ENCODE measurements around the gene EPS15.

The EPS15 gene

GRCh38 chr1:51519865-51520699, 1.0 kb upstream of the EPS15 start:
- H3K27ac ChIP-seq (ENCODE audit: low read length), result no peak overlapping the region
- H3K4me1 ChIP-seq (ENCODE audit: control insufficient read depth, low read depth, low read length), result peaks cover 13% of the 10 kb centered on the region
- no peaks in the 10 kb centered on the region for H3K27me3 ChIP-seq (ENCODE audit: control insufficient read depth, insufficient read depth, low read length)
- no peak overlapping the region for H3K4me3 ChIP-seq (ENCODE audit: low read length)
- no peak overlapping the region for H3K9ac ChIP-seq (ENCODE audit: low read length)
- no peaks in the 10 kb centered on the region for H3K9me3 ChIP-seq (ENCODE audit: control insufficient read depth, low read depth, low read length)
- no peaks in the 10 kb centered on the region for H3K36me3 ChIP-seq (ENCODE audit: control insufficient read depth, low read depth, low read length)

GRCh38 chr1:51518586-51519047, 449 bp downstream of the EPS15 start:
- H3K9ac ChIP-seq (ENCODE audit: low read length), result peak overlapping the region; percentile 71
- H3K4me1 ChIP-seq (ENCODE audit: control insufficient read depth, low read depth, low read length), result peaks cover 13% of the 10 kb centered on the region
- H3K27me3 ChIP-seq (ENCODE audit: control insufficient read depth, insufficient read depth, low read length), result no peaks in the 10 kb centered on the region
- no peaks in the 10 kb centered on the region for H3K9me3 ChIP-seq (ENCODE audit: control insufficient read depth, low read depth, low read length)
- H3K4me3 ChIP-seq (ENCODE audit: low read length), result peak overlapping the region; percentile 96
- no peak overlapping the region for H3K27ac ChIP-seq (ENCODE audit: low read length)
- no peaks in the 10 kb centered on the region for H3K36me3 ChIP-seq (ENCODE audit: control insufficient read depth, low read depth, low read length)

GRCh38 chr1:51518033-51518585, 957 bp downstream of the EPS15 start:
- H3K36me3 ChIP-seq (ENCODE audit: control insufficient read depth, low read depth, low read length), result no peaks in the 10 kb centered on the region
- H3K9me3 ChIP-seq (ENCODE audit: control insufficient read depth, low read depth, low read length), result no peaks in the 10 kb centered on the region
- H3K27ac ChIP-seq (ENCODE audit: low read length), result no peak overlapping the region
- no peaks in the 10 kb centered on the region for H3K27me3 ChIP-seq (ENCODE audit: control insufficient read depth, insufficient read depth, low read length)
- H3K9ac ChIP-seq (ENCODE audit: low read length), result peak overlapping the region; percentile 71
- H3K4me1 ChIP-seq (ENCODE audit: control insufficient read depth, low read depth, low read length), result peaks cover 13% of the 10 kb centered on the region
- H3K4me3 ChIP-seq (ENCODE audit: low read length), result peak overlapping the region; percentile 96

DNA sequence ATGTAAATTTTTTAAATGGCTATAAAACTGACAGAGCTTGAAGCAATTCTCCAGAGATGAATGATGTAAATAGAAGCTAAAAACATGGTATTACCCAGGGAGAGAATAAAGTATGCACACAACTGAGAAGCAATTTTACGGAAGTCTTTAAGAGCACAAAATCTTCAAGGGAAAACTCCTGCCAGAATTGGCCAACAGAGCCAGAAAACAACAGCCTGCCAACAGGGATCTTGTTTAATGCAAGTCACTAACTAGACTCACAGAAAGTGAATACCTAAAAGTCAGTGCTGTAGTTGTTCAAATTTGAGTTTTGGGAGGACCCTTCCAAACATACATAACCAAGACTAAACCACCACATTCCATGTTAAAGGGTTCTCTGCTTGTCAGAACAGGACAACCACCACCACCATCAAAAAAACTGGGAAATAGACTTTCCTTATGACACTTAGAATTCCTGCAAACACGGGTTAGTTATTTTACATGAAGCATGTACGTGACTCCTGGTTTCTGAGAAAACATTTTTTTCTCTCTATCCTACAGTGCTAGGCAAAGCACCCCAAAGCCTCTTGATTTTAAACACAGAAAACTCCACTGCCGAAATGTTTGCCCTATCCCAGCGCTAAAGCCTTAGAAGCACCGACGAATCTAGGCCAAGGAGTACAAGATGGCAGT, 1.6 kb downstream of the EPS15 start:
- no peak overlapping the region for H3K27ac ChIP-seq (ENCODE audit: low read length)
- H3K36me3 ChIP-seq (ENCODE audit: control insufficient read depth, low read depth, low read length), result no peaks in the 10 kb centered on the region
- H3K27me3 ChIP-seq (ENCODE audit: control insufficient read depth, insufficient read depth, low read length), result no peaks in the 10 kb centered on the region
- peaks cover 13% of the 10 kb centered on the region for H3K4me1 ChIP-seq (ENCODE audit: control insufficient read depth, low read depth, low read length)
- H3K9ac ChIP-seq (ENCODE audit: low read length), result peak overlapping the region; percentile 71
- H3K9me3 ChIP-seq (ENCODE audit: control insufficient read depth, low read depth, low read length), result no peaks in the 10 kb centered on the region
- peak overlapping the region; percentile 96 for H3K4me3 ChIP-seq (ENCODE audit: low read length)

- H3K27ac ChIP-seq (ENCODE audit: low read length), result no peak overlapping the region
- no peak overlapping the region for H3K9ac ChIP-seq (ENCODE audit: low read length)
- H3K4me3 ChIP-seq (ENCODE audit: low read length), result no peak overlapping the region
Observed at GRCh38 chr1:51516649-51517158, 2.4 kb downstream of the EPS15 start.

GRCh38 chr1:51515982-51516648, 3.0 kb downstream of the EPS15 start:
- H3K27ac ChIP-seq (ENCODE audit: low read length), result no peak overlapping the region
- H3K9me3 ChIP-seq (ENCODE audit: control insufficient read depth, low read depth, low read length), result no peaks in the 10 kb centered on the region
- H3K9ac ChIP-seq (ENCODE audit: low read length), result no peak overlapping the region
- peaks cover 13% of the 10 kb centered on the region for H3K4me1 ChIP-seq (ENCODE audit: control insufficient read depth, low read depth, low read length)
- H3K4me3 ChIP-seq (ENCODE audit: low read length), result no peak overlapping the region
- no peaks in the 10 kb centered on the region for H3K36me3 ChIP-seq (ENCODE audit: control insufficient read depth, low read depth, low read length)
- no peaks in the 10 kb centered on the region for H3K27me3 ChIP-seq (ENCODE audit: control insufficient read depth, insufficient read depth, low read length)

More at GRCh38 chr1:51516649-51517158, 2.4 kb downstream of the EPS15 start:
- H3K4me1 ChIP-seq (ENCODE audit: control insufficient read depth, low read depth, low read length), result peaks cover 13% of the 10 kb centered on the region
- H3K36me3 ChIP-seq (ENCODE audit: control insufficient read depth, low read depth, low read length), result no peaks in the 10 kb centered on the region
- H3K9me3 ChIP-seq (ENCODE audit: control insufficient read depth, low read depth, low read length), result no peaks in the 10 kb centered on the region
- no peaks in the 10 kb centered on the region for H3K27me3 ChIP-seq (ENCODE audit: control insufficient read depth, insufficient read depth, low read length)

DNA sequence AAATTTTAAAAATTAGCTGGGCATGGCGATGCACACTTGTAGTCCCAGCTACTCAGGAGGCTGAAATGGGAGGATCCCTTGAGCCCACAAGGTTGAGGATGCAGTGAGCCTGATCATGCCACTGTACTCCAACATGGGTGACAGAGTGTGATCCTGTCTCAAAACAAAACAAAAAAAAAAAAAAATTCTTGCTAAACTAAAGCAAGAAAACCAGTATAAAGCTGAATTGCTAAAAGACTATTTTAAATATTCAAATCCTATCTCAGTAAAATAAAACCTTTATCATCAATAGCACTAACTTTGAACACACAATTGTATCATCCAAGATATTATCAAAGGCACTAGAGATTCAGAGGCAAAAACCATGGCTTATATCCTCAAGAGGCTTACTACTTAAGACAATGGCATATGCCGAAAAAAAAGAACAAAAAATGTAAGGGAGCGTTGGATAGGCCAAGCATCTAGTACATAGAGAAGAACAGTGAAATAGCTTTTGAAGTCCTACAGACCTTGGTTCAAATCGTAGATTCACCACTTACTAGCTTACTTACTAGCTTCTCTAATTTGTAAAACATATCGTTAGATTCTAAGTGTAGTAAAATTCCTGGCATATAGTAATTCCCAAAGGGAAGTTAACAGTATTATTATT, 3.6 kb downstream of the EPS15 start:
- no peak overlapping the region for H3K27ac ChIP-seq (ENCODE audit: low read length)
- H3K4me1 ChIP-seq (ENCODE audit: control insufficient read depth, low read depth, low read length), result peaks cover 13% of the 10 kb centered on the region
- H3K4me3 ChIP-seq (ENCODE audit: low read length), result no peak overlapping the region
- no peaks in the 10 kb centered on the region for H3K9me3 ChIP-seq (ENCODE audit: control insufficient read depth, low read depth, low read length)
- no peaks in the 10 kb centered on the region for H3K36me3 ChIP-seq (ENCODE audit: control insufficient read depth, low read depth, low read length)
- H3K27me3 ChIP-seq (ENCODE audit: control insufficient read depth, insufficient read depth, low read length), result no peaks in the 10 kb centered on the region
- H3K9ac ChIP-seq (ENCODE audit: low read length), result no peak overlapping the region

DNA sequence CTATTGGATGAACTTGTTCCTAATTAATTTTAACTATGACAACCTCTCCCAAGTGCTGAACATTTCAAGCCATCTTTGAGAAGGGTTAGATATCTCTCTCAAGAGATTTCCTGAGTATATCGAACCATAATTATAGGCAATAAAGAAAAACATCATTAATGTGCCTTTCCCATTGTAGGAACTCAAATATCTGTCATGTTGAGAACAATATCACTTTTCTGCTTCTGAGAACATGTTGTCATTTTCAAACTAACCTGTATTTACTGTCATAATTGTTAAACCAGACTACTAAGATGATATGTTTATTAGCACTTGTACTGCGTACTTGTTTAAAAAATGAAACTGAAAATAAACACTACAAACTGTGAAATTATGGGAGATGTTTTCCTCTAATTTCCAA, 4.3 kb downstream of the EPS15 start:
- H3K27ac ChIP-seq (ENCODE audit: low read length), result no peak overlapping the region
- peaks cover 13% of the 10 kb centered on the region for H3K4me1 ChIP-seq (ENCODE audit: control insufficient read depth, low read depth, low read length)
- H3K36me3 ChIP-seq (ENCODE audit: control insufficient read depth, low read depth, low read length), result no peaks in the 10 kb centered on the region
- H3K4me3 ChIP-seq (ENCODE audit: low read length), result no peak overlapping the region
- no peak overlapping the region for H3K9ac ChIP-seq (ENCODE audit: low read length)
- H3K9me3 ChIP-seq (ENCODE audit: control insufficient read depth, low read depth, low read length), result no peaks in the 10 kb centered on the region
- no peaks in the 10 kb centered on the region for H3K27me3 ChIP-seq (ENCODE audit: control insufficient read depth, insufficient read depth, low read length)

GRCh38 chr1:51512606-51513005, 6.5 kb downstream of the EPS15 start:
- Histone ChIP-seq H3K36me3 (ENCODE audit: control insufficient read depth, low read depth, low read length) (no peaks in the 10 kb centered on the region), H3K9ac (ENCODE audit: low read length) (no peak overlapping the region), H3K27ac (ENCODE audit: low read length) (no peak overlapping the region), H3K27me3 (ENCODE audit: control insufficient read depth, insufficient read depth, low read length) (no peaks in the 10 kb centered on the region), H3K4me3 (ENCODE audit: low read length) (no peak overlapping the region), H3K4me1 (ENCODE audit: control insufficient read depth, low read depth, low read length) (peaks cover 10% of the 10 kb centered on the region), H3K9me3 (ENCODE audit: control insufficient read depth, low read depth, low read length) (no peaks in the 10 kb centered on the region)

GRCh38 chr1:51512120-51512519, 6.9 kb downstream of the EPS15 start:
- Histone ChIP-seq H3K36me3 (ENCODE audit: control insufficient read depth, low read depth, low read length) (no peaks in the 10 kb centered on the region), H3K27me3 (ENCODE audit: control insufficient read depth, insufficient read depth, low read length) (no peaks in the 10 kb centered on the region), H3K4me3 (ENCODE audit: low read length) (no peak overlapping the region), H3K9me3 (ENCODE audit: control insufficient read depth, low read depth, low read length) (no peaks in the 10 kb centered on the region), H3K27ac (ENCODE audit: low read length) (no peak overlapping the region), H3K4me1 (ENCODE audit: control insufficient read depth, low read depth, low read length) (peaks cover 5% of the 10 kb centered on the region), H3K9ac (ENCODE audit: low read length) (no peak overlapping the region)

- Histone ChIP-seq H3K4me1 (ENCODE audit: control insufficient read depth, low read depth, low read length) (no peaks in the 10 kb centered on the region), H3K36me3 (ENCODE audit: control insufficient read depth, low read depth, low read length) (no peaks in the 10 kb centered on the region), H3K27ac (ENCODE audit: low read length) (no peak overlapping the region), H3K9me3 (ENCODE audit: control insufficient read depth, low read depth, low read length) (no peaks in the 10 kb centered on the region), H3K9ac (ENCODE audit: low read length) (no peak overlapping the region), H3K4me3 (ENCODE audit: low read length) (no peak overlapping the region), H3K27me3 (ENCODE audit: control insufficient read depth, insufficient read depth, low read length) (no peaks in the 10 kb centered on the region)
Observed at GRCh38 chr1:51509773-51510172, 9.3 kb downstream of the EPS15 start.
